CD4-positive, alpha-beta T cell treated with Interleukin-6 at 100 ng/mL for 8 hours (primary cell): ENCODE measurements around the gene SIRT1.
"Not testable (repeated sequence)": the region's sequence is repeated elsewhere in the genome, so short reads cannot be mapped to it uniquely, and the experiment has no call there.

Experiments used
- DNase-seq: peaks from one replicate; pipeline ENCODE4 v3.0.0-alpha.2; 2020; ENCODE audit warnings: mixed read lengths, low spot score

SIRT1 gene

DNA sequence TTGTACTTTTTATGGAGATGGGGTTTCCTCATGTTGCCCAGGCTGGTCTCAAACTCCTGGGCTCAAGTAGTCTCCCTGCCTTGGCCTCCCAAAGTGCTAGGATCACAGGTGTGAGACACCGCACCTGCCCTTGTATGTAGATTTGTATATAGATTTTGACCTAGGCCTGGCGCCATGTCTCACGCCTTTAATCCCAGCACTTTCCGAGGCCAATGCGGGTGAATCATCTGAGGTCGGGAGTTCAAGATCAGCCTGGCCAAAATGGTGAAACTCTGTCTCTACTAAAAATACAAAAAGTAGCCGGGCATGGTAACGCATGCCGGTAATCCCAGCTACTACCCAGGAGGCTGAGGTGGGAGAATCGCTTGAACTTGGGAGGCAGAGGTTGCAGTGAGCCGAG lies 7.0 kb upstream of the SIRT1 start:
- not testable (repeated sequence) for DNase-seq

- no peak for DNase-seq
Observed at GRCh38 chr10:67878133-67878532, 6.3 kb upstream of the SIRT1 start.

- DNase-seq = no peak
Observed at GRCh38 chr10:67883710-67884312, 645 bp upstream of the SIRT1 start.

DNA sequence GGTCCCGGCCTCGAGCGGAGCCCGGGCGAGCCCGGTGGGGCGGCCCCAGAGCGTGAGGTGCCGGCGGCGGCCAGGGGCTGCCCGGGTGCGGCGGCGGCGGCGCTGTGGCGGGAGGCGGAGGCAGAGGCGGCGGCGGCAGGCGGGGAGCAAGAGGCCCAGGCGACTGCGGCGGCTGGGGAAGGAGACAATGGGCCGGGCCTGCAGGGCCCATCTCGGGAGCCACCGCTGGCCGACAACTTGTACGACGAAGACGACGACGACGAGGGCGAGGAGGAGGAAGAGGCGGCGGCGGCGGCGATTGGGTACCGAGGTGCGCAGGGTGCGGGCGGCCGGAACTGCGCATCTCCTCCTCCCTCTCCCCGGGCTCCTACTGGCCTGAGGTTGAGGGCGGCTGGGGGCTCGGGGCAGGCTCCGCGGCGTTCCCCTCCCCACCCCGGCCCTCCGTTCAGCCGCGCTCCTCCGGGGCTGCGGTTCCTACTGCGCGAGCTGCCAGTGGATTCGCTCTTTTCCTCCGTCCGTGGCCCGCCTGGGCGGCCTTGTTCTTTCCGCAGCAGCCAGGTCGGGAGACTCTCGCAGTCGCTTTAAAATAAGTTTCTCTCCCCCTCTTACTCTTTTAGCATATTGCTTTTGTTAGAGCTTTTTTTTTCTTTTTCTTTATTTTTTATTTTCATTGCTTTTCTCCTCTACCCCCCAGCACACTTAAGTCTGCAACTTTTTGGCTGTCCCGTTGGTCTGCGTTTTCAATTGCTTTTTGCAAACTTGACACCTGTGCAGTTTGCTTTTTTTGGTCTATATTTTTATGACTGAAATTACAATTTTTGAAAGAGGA lies 600 bp downstream of the SIRT1 start:
- DNase-seq = peak; percentile 76

GRCh38 chr10:67893637-67894036 lies 9.2 kb downstream of the SIRT1 start:
- no peak for DNase-seq

GRCh38 chr10:67903581-67903980 lies 19.1 kb downstream of the SIRT1 start:
- no peak for DNase-seq

GRCh38 chr10:67912331-67912946 lies 28.0 kb downstream of the SIRT1 start:
- no peak for DNase-seq

- no peak for DNase-seq
Observed at GRCh38 chr10:67914777-67915340, 30.4 kb downstream of the SIRT1 start.

DNA sequence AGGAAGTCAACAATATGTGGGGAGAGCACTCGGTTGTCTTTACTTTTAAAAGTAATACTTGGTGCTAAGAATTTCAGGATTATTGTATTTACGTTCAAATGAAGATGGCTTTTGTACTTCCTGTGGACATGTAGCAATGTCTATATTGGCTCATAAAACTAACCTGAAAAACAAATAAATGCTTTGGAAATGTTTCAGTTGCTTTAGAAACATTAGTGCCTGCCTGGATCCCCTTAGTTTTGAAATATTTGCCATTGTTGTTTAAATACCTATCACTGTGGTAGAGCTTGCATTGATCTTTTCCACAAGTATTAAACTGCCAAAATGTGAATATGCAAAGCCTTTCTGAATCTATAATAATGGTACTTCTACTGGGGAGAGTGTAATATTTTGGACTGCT lies 32.7 kb downstream of the SIRT1 start:
- no peak for DNase-seq

GRCh38 chr10:67917679-67918078 lies 33.2 kb downstream of the SIRT1 start:
- DNase-seq = no peak

GRCh38 chr10:67921065-67921464 lies 36.6 kb downstream of the SIRT1 start:
- no peak for DNase-seq

DNA sequence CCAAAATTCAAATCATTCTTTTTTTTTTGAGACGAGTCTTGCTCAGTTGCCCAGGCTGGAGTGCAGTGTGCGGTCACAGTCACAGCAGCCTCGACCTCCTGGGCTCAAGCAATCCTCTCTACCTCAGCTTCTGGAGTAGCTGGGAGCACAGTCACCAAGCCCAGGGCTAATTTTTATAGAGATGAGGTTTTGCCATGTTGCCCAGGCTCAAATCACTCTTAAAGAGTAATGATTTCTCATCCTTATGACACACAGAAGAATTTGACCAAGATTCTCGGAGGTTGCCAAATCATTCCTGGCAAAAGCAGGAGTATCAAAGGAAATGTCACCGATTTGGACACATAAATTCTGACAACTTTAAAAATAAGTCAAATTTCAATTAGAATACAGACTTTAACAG lies 39.1 kb downstream of the SIRT1 start:
- no peak for DNase-seq

- DNase-seq = no peak
Observed at GRCh38 chr10:67924136-67924535, 39.7 kb downstream of the SIRT1 start.

- DNase-seq = no peak
Observed at GRCh38 chr10:67925449-67926005, 41.1 kb downstream of the SIRT1 start.

DNA sequence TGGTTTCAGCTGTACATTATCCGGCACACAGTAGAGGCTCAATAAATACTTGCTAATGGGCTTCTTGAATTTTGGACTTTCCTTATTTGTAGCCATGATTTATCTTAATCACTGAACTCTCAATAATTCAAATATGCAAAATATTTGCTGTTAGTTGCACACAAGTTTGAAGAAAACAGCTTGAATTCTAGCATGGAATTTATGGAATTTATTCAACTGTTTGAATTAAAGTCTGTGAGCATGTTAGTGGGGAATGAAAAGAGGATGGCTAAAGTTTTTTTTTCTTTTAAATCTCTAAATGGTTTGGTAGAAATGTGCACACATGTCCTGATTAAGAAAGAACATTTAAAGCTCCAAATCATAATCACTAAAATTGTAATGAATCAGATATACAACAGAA lies 42.5 kb downstream of the SIRT1 start:
- DNase-seq = no peak

DNA sequence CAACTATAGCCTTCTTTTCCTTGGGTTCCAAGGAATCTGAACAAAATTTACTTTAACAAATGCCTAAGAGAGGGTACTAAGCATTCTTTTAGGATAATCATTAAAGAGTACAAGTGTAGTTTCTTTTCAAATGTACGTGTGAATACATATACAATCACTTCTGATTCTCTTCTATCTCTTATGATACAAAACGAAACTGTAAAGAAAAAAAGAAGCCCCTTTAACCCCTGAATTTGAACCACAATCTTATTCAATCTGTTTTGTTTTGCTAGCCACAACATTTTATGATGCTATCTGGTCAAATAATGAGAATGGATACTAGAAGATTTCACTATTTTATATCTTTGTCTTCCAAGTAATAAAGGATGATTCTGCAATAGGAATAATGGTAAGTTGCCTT lies 48.7 kb downstream of the SIRT1 start:
- DNase-seq = no peak

DNA sequence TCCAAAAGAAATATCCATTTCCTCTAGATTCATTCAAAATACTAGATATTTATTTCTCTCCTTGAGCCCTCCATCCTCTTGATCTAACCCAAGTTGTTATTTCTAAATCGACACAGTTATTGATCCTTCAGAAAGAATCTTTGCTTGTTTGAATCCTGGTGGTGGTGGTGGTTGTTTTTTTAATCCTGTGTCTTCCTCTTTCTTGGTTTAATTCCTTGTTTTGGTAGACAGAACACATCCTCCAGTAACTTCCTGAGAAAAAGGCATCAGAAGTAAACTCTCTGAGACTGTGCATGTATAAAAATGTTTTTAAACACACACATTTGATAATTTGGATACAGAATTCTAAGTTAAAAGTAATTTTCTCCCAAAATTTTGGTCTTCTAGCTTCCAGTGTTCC lies 49.9 kb downstream of the SIRT1 start:
- DNase-seq = no peak

DNA sequence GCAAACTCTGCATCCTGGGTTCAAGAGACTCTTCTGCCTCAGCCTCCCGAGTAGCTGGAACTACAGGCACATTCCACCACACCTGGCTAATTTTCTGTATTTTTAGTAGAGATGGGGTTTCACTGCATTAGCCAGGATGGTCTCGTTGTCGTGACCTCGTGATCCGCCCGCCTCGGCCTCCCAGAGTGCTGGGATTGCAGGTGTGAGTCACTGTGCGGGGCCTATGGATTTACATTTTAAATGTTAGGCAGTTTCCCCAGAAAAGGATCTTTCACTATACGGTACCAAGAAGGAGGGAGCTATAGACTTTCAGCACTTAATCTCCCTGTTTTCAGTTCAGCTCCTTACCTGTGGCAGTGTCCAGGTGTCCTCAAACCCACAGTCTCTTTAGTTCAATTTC lies 50.8 kb downstream of the SIRT1 start:
- DNase-seq = no peak

GRCh38 chr10:67936416-67936815 lies 52.0 kb downstream of the SIRT1 start:
- no peak for DNase-seq

- DNase-seq = no peak
Observed at GRCh38 chr10:67943917-67944316, 59.5 kb downstream of the SIRT1 start.

- no peak for DNase-seq
Observed at GRCh38 chr10:67955614-67956013, 71.2 kb downstream of the SIRT1 start.

DNA sequence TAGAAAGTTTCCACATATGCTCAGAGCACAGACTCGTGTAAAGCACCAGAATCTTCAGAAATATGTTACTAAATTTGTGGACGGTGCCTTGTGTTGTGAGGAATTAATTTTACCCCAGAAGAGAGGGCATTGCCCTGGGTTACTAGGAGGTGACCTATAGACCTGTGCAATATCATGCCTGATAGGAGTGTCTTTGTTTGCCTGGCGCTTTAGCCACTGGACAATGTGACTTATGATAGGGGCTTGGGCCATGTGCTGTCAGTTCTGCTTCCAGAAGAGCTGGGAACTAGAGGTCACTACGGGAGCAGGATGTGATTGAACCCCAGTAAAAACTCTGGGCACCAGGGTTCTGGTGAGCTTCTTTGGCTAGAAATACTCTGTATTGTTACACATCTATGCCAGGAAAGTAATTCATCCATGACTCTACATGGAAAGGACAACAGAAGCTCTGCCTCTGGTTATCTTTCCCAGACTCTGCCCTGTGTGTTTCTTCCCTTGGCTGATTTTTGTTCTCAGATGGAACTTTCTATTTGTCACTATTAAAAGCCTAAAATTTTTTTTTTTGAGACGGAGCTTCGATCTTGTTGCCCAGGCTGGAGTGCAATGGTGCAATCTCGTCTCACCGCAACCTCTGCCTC lies 75.5 kb downstream of the SIRT1 start:
- no peak for DNase-seq
